ENCODE results near the gene RPL34.

DNA sequence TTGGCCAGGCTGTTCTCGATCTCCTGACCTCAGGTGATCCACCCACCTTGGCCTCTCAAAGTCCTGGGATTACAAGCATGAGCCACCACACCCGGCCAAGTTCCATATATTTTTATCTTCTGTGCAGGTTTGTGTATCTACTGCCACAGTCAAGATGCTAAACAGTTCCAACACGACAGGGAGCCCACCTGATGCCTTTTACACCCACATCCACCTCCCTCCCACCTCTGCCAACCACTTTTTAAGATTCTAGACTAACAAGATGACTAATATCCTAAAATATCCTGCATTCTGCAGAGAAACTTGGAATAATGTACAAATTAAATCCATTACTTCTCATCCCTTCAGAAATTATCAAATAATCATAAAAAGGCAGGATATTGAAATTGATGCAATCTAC is 19.3 kb upstream of the RPL34 start:
- TF ChIP-seq EZH2 (IDR thresholded peaks at IDR 0.05; ENCODE audit: borderline replicate concordance) = no peak
- TF ChIP-seq, protein P1, sequence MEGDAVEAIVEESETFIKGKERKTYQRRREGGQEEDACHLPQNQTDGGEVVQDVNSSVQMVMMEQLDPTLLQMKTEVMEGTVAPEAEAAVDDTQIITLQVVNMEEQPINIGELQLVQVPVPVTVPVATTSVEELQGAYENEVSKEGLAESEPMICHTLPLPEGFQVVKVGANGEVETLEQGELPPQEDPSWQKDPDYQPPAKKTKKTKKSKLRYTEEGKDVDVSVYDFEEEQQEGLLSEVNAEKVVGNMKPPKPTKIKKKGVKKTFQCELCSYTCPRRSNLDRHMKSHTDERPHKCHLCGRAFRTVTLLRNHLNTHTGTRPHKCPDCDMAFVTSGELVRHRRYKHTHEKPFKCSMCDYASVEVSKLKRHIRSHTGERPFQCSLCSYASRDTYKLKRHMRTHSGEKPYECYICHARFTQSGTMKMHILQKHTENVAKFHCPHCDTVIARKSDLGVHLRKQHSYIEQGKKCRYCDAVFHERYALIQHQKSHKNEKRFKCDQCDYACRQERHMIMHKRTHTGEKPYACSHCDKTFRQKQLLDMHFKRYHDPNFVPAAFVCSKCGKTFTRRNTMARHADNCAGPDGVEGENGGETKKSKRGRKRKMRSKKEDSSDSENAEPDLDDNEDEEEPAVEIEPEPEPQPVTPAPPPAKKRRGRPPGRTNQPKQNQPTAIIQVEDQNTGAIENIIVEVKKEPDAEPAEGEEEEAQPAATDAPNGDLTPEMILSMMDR (IDR thresholded peaks at IDR 0.05; ENCODE audit: poor library complexity) = no peak
- no peak for TF ChIP-seq EZH2phosphoT487 (IDR thresholded peaks at IDR 0.05; ENCODE audit: low read depth, severe bottlenecking, unreplicated experiment)
